Islet precursor cell (in vitro differentiated cells): ENCODE results near the gene UGT1A10.
"Not testable (repeated sequence)": the region's sequence is repeated elsewhere in the genome, so short reads cannot be mapped to it uniquely, and the experiment has no call there.

ENCODE experiments used
- DNase-seq: peaks from one replicate; pipeline ENCODE4 v3.0.0-alpha.2; 2018

Gene UGT1A10

DNA sequence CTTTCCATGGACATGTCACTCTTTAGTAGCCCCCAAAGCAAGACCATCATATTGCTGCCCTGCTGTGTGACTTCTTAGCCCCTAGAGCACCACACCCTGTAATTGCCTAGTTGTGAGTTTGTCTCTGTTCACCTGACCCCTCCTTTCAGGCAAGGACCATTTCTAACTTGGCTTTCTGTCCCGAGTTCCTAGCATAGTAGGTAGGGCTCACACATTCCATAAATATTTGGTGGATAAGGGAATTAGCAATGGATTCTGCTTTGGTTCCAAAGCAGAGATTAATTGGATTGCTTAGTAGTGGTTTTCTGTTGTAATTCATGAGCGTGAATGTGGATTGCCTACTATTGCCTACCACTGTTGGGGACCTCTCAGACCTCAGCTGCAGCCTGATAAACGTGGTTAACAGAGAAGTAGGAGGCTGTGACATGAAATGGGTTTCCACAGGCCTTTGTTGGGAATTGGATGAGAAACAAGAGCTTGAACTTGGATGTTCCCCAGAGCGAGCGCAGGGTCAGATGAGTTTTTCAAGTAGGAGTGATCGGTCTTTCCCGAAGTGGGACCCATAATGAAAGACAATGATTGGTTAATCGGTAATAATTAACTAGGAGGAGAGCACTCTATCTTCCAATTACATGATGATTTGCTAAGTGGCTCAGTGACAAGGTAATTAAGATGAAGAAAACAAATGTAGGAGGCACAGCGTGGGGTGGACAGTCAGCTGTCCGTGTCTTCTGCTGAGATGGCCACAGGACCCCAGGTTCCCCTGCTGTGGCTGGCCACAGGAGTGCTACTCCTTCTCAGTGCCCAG is 110.4 kb downstream of the UGT1A10 start:
- no peak for DNase-seq

DNA sequence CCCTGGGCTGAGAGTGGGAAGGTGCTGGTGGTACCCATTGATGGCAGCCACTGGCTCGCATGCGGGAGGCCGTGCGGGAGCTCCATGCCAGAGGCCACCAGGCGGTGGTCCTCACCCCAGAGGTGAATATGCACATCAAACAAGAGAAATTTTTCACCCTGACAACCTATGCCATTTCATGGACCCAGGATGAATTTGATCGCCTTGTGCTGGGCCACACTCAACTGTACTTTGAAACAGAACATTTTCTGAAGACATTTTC is 111.0 kb downstream of the UGT1A10 start:
- no peak for DNase-seq

DNA sequence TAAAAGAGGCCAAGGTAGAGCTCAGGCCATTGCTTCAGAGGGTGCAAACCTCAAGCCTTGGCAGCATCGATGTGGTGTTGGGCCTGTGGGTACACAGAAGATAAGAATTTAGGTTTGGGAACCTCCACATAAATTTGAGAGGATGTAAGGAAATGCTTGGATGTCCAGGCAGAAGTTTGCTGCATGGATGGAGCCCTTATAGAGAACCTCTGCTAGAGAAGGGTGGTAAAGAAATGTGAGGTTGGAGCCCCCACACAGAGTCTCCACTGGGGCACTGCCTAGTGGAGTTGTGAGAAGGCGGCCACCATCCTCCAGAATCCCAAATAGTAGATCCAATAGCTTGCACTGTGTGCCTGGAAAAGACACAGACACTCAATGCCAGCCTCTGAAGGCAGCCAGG is 114.4 kb downstream of the UGT1A10 start:
- not testable (repeated sequence) for DNase-seq

DNA sequence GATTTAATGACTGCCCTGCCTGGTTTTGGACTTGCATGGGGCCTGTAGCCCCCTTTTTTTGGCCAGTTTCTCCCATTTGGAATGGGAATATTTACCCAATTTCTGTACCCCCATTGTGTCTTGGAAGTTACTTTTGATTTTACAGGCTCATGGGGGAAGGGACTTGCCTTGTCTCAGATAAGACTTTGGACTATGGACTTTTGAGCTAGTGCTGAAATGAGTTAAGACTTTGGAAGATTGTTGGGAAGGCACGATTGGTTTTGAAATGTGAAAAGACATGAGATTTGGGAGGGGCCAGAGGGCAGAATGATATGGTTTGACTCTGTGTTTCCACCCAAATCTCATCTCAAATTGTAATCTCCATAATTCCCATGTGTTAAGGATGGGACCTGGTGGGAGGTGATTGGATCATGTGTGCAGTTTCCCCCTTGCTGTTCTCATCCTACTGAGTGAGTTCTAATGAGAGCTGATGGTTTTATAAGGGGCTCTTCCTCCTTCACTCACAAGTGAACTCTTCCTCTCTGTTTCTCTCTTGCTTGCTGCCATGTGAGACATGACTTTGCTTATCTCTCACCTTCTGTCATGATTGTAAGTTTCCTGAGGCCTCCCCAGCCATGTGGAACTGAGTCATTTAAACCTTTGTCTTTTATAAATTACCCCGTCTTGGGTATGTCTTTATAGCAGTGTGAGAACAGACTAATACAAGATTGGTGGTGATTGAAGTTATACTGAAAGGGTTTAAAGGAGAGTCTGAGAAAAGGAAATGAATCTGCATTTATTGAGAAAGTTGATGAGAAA is 115.2 kb downstream of the UGT1A10 start:
- DNase-seq = not testable (repeated sequence)

DNA sequence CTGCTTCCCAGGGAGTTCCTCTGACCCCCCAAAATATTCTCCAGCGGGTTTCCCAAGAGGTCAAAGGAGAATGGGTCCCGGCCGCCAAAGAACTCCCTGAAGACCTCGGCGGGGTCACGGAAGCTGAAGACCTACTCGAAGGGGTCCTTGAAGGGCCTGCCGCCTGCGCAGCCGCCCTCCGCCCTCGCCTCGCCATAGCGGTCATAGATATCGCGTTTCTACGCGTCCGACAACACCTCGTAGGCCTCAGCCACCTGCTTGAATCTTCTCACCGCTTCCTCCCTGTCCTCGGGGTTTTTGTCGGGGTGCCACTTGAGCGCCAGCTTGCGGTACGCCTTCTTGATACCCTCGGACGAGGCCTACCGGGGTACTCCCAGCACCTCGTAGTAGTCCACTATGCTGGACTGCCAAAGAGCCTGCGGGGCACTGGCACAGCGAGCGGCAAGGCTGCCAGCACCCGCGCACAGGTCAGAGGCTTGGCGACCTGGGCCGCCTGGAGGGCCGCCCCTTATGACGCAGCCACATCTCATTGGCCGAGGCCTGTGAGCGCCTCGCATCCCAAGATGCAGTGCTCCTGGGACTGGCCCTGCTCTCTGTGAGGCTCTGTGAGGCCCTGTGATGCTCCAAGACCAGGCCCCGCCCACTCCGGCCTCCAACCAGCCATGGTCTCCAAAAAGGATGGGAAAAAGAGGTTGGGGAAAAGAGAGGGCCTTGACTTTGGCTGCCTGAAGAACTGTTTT is 118.8 kb downstream of the UGT1A10 start:
- no peak for DNase-seq

DNA sequence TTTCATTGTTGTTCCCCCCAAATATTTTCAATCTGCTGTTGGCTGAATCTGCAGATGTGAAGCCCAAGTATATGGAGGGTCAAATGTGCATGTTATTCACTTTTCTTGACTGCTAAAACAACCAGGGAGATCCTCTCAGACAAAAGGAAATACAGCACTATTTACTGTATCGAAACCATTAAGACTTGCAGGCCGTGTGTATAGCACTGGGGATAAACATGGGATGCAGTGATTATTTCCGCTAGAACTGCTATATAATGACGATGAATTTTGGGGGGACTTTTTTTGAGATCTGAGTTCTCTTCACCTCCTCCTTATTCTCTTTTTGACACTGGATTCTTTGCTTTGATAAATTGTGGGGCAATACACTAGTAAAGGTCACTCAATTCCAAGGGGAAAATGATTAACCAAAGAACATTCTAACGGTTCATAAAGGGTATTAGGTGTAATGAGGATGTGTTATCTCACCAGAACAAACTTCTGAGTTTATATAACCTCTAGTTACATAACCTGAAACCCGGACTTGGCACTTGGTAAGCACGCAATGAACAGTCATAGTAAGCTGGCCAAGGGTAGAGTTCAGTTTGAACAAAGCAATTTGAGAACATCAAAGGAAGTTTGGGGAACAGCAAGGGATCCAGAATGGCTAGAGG is 120.3 kb downstream of the UGT1A10 start:
- DNase-seq = no peak

DNA sequence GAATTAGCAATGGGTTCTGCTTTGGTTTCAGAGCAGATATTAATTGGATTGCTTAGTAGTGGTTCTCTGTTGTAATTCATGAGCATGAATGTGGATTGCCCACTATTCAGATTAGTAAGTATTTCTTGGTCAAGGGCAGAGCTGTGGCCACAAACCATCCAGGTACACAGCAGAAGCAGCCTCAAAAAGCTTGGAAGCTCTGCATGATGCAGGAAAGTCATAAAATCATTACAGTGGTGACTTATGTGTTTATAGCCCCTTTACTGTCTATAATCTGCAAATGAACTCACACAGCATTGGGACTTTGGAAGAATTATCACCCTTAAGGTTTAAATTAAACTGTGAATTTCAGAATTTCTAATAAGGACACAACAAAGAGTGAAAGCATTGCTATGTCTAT is 121.9 kb downstream of the UGT1A10 start:
- no peak for DNase-seq

DNA sequence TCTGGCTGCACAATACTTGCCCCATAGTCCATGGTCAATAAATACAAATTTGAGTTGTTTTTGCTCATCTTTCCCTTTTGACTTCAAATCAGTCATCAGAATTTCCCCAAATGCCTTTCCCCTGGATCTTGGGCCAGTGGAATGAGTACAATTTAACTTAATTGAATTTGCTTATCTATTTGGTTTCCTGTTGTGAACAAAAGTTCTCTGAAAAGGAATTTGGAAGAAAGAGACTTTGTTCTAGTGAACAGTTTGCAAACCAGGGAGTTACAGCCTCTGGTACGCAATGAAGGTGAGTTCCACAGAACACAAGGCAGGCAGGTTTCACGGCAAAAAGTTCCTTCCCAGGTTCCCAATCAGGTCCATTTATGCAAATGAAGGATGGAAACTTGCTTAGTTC is 122.6 kb downstream of the UGT1A10 start:
- no peak for DNase-seq

DNA sequence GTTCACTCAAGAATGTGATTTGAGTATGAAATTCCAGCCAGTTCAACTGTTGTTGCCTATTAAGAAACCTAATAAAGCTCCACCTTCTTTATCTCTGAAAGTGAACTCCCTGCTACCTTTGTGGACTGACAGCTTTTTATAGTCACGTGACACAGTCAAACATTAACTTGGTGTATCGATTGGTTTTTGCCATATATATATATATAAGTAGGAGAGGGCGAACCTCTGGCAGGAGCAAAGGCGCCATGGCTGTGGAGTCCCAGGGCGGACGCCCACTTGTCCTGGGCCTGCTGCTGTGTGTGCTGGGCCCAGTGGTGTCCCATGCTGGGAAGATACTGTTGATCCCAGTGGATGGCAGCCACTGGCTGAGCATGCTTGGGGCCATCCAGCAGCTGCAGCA is 123.8 kb downstream of the UGT1A10 start, which contains the start of gene UGT1A1:
Gene UGT1A1 (plus strand): TSS at position 228 of the 400 bp plus-strand sequence. CDS start 18 bp downstream, at position 246.
- no peak for DNase-seq

DNA sequence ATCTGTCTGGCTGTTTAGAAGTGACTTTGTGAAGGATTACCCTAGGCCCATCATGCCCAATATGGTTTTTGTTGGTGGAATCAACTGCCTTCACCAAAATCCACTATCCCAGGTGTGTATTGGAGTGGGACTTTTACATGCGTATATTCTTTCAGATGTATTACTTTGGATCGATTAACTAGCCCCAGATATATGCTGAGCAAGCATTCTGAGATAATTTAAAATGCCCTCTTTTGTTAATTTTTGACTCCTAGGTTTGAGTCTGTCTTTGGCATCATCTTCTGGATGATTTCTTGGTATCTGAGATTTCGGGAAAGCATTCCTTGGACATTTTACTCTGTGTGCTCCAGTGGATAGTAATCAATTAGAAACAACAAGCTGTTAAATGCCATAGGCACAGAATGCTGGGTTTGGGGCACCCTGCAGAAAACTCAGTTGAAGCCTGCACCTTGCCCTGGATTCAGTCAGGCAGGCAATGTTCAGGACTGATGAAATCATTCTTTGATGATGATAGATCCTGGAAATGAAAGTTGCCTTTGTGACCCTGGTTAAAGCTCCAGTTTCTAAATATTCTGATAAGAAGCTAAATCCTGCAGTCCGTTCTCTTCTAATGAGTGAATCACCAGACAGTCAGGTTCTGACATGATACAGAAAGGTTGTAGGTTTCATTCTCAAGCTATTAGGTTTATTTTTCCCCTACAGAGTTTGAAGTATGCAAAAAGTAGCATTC is 125.0 kb downstream of the UGT1A10 start:
- DNase-seq = no peak

DNA sequence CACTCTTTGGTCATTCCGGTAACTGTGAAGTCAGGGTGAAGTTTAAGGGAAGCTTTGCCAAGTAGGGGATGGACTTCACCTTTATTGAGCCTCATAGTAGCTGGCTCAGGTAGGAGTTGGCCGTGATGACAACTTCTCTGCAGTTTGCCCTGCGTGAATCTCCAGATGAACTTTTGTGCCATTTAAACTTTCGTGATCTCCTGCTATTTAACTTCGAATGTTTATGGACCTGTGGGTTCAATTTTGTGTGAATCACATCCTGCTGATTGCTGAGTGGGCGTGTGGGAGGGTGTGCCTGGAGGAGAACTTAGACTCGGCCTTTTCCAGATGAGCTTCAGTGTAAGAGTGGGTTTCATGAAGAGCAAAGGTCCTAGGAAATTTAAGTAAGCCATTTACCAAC is 128.0 kb downstream of the UGT1A10 start:
- DNase-seq = no peak

DNA sequence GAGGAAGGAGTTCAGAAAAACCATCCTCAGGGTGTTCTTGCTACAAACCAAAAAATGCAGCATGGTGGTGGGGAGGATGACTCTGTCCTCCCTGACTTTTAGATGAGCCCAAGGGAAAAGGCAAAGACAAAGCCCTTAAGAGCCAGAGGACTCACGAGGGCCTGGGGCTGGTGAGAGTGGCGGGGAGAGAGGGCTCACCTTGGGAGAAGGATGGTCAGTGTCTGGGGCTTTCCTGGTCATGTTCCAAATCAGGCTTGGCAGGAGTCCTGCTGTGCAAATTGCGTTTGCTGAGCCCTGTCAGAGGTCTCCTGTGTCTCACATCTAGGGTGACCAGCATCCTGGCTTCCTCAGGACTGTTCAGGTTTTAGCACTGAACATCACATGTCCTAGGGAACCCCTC is 128.5 kb downstream of the UGT1A10 start:
- no peak for DNase-seq

DNA sequence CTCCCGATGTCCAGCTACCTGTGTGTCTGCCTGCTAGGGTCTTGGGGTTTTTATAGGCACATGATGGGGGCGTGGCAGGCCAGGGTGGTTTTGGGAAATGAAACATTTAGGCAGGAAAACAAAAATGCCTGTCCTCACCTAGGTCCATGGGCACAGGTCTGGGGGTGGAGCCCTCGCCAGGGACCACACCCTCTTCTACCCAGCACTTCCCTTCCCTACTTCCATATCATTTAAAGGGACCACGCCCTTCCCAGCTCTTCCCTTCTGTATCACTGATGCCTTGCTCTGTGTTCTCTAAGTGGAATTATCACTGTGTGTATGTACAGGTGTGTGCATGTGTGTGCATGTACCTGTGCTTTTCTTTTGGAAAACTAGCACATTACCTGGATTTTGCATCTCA is 130.2 kb downstream of the UGT1A10 start:
- DNase-seq = no peak

DNA sequence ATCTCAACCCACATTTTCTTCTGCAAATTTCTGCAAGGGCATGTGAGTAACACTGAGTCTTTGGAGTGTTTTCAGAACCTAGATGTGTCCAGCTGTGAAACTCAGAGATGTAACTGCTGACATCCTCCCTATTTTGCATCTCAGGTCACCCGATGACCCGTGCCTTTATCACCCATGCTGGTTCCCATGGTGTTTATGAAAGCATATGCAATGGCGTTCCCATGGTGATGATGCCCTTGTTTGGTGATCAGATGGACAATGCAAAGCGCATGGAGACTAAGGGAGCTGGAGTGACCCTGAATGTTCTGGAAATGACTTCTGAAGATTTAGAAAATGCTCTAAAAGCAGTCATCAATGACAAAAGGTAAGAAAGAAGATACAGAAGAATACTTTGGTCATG is 131.8 kb downstream of the UGT1A10 start:
- no peak for DNase-seq

DNA sequence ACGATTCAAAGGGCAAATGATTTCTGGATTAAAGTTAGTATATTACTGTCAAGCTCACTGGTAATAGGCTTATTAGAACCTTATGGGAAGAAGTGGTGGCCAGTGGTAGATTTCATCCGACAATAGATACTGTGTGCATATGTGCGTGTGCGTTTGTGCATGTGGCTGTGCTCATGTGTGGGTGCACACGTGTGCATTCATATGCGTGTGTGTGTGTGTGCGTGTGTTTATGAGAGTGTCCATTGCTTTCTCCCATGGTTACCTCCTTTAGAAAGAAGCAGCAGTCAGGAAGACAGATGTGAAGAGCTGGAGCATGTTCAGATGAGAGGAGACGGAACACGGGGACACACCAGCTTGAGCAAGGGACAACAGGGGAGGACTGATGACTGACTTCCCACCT is 133.0 kb downstream of the UGT1A10 start:
- DNase-seq = no peak

DNA sequence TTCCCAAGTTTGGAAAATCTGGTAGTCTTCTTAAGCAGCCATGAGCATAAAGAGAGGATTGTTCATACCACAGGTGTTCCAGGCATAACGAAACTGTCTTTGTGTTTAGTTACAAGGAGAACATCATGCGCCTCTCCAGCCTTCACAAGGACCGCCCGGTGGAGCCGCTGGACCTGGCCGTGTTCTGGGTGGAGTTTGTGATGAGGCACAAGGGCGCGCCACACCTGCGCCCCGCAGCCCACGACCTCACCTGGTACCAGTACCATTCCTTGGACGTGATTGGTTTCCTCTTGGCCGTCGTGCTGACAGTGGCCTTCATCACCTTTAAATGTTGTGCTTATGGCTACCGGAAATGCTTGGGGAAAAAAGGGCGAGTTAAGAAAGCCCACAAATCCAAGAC is 135.9 kb downstream of the UGT1A10 start:
- no peak for DNase-seq

DNA sequence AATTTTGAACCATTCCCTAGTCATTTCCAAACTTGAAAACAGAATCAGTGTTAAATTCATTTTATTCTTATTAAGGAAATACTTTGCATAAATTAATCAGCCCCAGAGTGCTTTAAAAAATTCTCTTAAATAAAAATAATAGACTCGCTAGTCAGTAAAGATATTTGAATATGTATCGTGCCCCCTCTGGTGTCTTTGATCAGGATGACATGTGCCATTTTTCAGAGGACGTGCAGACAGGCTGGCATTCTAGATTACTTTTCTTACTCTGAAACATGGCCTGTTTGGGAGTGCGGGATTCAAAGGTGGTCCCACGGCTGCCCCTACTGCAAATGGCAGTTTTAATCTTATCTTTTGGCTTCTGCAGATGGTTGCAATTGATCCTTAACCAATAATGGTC is 136.3 kb downstream of the UGT1A10 start:
- DNase-seq = no peak

DNA sequence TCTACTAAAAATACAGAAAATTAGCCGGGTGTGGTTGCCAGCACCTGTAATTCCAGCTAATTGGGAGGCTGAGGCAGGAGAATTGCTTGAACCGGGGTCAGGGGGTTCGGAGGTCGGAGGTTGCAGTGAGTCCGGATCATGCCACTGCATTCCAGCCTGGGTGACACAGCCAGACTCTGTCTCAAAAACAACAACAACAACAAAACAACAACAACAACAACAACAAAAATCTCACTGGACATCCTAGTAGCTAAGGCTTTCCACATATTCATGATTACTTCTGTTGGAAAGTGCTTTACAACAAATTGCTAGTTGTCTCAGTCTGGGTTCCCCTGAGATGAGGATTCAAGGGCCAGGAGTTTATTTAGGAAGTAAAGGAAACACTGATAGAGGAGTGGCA is 137.6 kb downstream of the UGT1A10 start:
- DNase-seq = no peak

DNA sequence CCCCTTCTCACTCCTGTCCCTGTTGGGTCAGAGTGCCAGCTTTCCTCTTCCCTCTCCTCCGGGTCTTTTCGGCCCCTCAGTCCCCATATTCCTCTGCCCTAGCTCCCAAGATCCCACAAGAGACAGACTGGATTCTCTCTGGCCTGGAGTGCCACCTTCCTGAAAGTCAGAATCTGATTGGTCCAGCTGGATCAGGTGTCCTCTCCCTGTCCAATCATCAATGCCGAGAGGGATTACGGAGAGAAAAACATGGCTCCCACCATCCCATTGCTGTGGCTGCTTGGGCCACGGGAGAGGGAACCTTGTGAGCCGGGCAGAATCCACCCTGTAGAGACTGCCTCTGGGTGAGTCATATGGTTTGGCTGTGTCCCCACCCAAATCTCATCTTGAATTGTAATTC is 139.2 kb downstream of the UGT1A10 start:
- no peak for DNase-seq

DNA sequence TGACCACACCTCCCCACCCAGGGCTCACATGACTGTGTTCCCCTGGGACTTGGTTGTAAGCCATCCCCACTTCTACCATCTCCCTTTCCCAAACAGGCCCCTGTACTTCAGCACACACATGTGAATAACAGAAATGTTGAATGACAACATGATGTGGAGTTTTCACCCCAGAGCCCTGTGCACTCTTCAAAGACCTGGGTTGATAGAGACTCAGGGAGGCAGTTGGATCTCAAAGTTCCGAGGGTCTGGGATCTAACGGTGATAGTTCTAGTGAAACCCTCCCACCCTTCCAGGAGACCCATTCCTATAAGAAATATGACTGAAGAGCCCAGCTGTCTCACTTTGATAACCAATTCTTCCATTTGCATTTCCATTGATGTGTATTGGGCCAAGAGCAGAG is 141.8 kb downstream of the UGT1A10 start, which contains the start of gene MROH2A:
Gene MROH2A (plus strand): TSS at position 301 of the 400 bp plus-strand sequence. CDS start 1,029 bp downstream, outside the sequence.
- no peak for DNase-seq

DNA sequence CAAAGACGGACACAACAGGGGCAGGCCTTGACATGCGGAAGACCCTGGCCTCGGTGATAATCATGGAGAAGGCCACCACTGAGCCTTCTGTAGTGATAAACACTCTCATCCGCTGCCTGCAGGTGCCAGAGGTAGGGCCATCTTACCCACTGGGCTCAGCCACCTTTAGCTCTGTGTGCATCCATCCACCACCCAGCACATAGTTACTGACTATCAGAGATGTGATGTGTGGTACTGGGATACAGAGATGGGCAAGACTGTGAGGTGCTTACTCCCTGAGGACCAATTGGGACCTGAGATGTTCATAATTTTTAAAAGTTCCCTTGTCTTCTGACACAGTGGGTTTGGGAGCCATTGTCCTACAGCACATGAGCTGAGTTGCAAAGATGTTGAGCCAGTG is 143.5 kb downstream of the UGT1A10 start:
- DNase-seq = no peak

DNA sequence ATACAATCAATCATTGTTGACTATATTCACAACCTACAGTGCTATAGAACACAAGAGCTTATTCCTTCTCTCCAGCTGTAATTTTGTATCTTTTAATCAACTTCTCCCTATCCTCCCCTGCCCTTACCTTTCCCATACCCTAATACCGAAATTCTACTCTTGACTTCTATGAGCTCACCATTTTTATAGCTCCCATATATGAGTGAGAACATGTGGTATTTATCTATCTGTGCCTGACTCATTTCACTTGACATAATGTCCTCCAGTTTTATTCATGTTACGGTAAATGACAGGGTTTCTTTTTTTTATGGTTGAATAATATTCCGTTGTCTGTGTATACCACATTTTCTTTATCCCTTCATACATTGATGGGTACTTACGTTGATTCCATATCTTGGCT is 144.5 kb downstream of the UGT1A10 start:
- DNase-seq = no peak
